HG03139 (cell line): ENCODE results near the gene WFIKKN1.

Source experiments
- ATAC-seq: cut with Tn5 transposase; IDR thresholded peaks from one replicate; pipeline ENCODE4 v1.9.1; 2021; ENCODE audit not compliant: unreplicated experiment

WFIKKN1 gene

DNA sequence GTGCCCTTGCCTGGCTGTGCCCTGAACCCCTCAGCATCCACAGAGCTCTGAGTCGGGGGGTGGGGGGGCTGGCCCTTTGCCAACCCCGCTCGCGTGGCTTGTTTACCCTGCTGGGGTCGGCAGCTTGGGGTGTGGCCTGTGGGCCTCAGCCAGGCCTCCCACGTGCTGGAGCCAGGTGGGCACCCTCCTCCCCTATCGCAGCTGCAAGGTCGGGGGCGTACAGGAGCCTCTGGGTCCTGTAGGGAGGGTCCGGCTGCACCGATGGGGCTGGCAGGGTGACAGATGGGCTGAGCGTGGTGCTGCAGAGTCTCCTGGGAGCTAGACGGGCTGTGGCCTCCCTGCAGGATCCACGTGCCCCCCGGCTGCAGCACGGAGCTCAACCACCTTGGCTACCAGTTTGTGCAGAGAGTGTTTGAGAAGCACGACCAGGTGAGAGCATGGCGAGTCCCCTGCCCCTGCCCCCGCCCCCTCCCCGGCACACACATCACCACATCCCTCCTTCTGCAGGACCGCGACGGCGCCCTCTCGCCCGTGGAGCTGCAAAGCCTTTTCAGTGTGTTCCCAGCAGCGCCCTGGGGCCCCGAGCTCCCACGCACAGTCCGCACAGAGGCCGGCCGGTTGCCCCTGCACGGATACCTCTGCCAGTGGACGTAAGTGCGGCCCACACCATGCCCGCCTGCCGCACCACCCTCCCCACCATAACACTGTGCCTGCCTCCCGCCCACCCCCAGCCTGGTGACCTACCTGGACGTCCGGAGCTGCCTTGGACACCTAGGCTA lies 40.8 kb downstream of the WFIKKN1 start:
- ATAC-seq, result no peak

DNA sequence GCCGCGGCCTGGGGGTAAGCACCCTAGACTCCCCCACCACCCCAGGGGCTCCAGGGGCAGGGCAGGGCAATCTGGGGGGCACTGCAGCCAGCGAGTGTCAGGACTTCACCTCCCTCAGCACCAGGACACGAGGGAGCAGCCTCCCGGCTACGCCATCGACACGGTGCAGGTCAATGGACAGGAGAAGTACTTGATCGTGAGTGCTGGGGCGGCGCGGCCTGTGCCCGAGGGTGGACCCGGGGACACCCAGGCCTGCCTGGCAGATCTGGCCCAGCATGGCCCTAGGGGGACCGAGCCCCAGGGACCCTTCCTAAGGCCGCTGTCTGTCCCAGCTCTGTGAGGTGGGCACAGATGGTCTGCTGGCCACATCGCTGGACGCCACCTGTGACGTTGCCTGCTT lies 41.6 kb downstream of the WFIKKN1 start:
- no peak for ATAC-seq

DNA sequence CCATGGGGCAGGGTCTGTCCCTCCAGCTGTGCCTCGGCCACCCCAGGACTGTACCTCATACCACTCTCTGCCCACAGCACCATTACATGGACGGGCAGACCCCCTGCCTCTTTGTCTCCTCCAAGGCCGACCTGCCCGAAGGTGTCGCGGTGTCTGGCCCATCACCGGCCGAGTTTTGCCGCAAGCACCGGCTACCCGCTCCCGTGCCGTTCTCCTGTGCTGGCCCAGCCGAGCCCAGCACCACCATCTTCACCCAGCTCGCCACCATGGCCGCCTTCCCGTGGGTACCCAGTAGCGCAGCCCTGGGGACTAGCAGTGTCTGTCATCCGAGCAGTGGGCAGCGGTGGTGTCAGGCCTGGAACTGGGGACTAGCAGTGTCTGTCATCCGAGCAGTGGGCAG lies 42.1 kb downstream of the WFIKKN1 start:
- no peak for ATAC-seq

DNA sequence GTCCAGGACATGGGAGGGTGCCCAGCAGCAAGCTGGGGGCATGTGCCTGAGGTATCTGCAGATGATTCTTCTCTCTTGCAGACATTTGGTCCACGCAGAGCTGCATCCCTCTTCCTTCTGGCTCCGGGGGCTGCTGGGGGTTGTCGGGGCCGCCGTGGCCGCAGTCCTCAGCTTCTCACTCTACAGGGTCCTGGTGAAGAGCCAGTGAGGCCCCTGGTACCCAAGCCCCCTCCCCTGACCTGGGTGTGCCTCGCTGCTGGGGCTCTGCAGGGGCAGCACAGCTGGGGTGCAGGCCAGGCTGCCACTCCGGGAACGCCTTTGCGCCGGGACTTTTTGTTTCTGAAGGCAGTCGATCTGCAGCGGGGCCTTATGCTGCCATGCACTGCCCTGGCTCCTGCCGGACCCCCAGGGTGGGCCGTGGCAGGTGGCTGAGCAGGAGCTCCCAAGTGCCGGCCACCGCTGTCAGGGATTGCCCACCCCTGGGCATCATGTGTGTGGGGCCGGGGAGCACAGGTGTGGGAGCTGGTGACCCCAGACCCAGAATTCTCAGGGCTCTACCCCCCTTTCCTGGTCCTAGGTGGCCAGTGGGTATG lies 42.7 kb downstream of the WFIKKN1 start:
- no peak for ATAC-seq

DNA sequence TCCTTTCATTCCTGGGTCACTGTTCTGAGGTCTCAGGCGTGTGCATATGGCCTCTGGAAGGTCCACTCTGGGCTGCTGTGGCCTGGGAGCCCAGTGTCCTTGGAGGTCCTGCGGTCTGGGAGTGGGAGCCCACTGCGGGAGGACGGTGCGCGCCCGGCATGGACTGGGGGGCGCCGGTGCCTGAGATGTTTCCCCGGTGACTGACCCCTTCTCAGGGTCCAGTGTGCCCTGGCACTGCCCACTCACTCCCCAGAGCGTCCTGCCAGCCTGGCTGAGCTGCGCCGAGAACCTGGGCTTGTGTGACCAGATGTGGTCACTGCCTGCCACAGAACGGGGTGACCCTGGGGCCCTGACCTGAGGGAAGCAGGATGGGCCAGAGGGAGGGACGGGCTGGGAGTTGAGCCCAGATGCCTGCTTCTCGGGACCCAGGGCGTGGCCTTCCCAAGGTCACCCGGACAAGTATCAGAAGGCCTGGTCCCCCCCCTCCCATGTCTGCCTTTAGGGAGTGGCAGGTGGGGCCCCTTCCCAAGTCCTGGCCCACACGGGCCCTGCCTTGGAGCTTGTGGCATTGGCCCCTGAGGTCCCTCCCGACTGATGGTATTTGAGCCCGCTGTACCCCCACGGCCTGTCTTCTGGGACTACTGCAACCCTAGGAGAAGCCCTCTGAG lies 43.6 kb downstream of the WFIKKN1 start:
- ATAC-seq, result no peak

DNA sequence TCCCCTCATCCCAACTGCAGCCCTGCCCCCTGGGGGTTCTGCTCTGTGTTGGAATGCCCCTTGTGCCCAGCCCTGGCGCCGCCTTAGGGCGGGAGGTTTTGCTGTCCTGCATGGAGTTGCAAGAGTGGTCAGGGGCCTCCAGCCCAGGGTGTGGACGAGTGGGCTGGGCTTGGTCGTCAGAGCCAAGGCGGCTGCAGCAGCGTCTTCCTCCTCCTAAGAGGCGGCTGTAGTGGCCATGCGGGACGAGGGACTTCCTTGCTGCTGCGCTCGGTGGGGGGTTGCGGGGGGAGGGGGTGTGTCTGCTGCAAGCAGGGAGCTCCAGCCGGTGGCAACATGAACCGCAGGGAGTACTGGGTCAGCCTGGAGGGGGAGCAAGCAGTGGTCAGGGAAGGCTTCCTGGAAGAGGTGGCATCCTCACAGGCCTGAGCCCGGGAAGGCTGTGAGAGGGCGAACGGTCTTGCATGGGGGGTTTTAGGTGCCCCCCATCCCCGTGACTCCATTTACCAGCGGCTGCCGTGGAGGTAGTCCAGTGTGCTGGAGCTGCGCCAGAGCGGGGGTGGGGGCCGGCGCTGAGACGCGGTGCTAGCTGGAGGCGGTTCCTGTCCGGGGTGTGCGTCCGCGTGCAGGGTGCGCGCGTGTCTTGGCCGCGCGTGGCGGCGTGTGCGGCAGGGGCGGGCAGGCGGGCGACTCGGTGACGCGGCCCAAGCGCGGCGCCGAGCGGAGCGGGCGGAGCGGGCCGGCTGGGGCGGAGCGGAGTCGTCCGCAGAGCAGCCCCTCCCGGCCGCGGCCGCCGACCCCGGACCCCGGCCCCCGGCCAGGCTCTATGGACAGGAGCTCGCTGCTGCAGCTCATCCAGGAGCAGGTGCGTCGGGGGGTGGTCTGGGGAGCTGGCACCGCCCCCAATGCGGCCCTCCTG lies 44.4 kb downstream of the WFIKKN1 start, which contains the start of gene RHBDL1:
RHBDL1 (plus strand) TSS at position 704 of the 916 bp plus-strand sequence; CDS start at position 824, 120 bp downstream.
- ATAC-seq, result no peak

DNA sequence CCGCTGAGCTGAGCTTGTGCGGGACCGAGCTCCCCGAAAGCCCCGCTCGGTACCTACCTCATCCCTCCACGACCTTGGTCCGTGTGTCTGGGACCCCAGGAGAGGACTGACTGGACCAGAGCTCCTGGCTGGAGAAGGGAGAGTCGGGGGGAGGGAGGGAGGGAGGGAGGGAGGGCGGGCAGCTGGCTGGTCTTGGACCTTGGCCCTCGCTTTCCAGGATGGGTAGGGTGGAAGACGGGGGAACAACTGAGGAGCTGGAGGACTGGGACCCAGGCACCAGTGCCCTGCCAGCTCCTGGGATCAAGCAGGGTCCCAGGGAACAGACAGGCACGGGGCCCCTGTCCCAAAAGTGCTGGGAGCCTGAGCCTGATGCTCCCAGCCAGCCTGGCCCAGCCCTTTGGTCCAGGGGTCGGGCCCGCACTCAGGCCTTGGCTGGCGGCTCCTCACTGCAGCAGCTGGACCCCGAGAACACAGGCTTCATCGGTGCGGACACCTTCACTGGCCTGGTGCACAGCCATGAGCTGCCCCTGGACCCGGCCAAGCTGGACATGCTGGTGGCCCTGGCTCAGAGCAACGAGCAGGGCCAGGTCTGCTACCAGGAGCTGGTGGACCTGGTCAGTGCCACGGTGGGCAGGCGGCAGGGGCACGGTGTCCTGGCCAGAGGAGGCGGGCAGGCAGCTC lies 45.2 kb downstream of the WFIKKN1 start:
- no peak for ATAC-seq

DNA sequence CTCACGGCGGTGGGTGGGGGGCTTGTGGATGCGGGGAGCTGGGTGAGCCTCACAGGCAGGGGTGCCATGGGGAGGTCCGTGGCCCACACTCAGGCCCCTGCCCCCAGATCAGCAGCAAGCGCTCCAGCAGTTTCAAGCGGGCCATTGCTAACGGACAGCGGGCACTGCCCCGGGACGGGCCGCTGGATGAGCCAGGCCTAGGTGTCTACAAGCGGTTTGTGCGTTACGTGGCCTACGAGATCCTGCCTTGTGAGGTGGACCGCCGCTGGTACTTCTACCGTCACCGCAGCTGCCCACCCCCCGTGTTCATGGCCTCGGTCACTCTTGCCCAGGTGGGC lies 45.7 kb downstream of the WFIKKN1 start:
- ATAC-seq, result no peak

DNA sequence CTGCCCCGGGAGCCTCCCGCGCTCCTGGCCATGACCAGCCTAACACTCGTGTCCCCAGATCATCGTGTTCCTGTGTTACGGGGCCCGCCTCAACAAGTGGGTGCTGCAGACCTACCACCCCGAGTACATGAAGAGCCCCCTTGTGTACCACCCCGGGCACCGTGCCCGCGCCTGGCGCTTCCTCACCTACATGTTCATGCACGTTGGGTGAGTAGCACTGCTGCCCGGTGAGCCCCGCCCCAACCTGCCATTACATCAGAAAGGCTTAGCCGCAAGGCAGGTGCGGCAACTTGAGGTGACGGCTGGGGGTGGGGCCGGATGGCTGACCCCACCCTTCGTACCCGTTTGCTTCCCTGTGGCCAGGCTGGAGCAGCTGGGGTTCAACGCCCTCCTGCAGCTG lies 46.1 kb downstream of the WFIKKN1 start:
- no peak for ATAC-seq

DNA sequence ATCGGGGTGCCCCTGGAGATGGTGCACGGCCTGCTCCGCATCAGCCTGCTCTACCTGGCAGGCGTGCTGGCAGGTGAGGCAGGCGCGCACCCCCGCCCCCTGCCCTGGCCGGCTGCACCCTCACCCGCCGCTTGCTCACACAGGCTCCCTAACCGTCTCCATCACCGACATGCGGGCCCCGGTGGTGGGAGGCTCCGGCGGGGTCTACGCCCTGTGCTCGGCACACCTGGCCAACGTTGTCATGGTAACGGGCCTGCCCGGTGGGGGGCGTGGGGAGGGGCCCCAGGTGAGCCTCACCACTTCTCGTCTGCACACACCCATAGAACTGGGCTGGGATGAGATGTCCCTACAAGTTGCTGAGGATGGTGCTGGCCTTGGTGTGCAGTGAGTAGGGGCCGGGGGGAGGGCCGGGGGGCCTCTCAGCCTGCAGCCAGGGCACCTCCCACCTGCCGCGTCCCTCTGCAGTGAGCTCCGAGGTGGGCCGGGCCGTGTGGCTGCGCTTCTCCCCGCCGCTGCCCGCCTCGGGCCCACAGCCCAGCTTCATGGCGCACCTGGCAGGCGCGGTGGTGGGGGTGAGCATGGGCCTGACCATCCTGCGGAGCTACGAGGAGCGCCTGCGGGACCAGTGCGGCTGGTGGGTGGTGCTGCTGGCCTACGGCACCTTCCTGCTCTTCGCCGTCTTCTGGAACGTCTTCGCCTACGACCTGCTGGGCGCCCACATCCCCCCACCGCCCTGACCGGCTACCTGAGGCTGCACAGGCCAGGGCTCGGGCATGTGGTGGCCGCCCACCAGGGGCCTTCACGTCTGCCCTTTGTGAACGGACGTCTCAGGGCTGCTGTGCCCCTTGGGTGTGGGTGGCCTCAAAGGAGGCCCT lies 46.8 kb downstream of the WFIKKN1 start:
- no peak for ATAC-seq

DNA sequence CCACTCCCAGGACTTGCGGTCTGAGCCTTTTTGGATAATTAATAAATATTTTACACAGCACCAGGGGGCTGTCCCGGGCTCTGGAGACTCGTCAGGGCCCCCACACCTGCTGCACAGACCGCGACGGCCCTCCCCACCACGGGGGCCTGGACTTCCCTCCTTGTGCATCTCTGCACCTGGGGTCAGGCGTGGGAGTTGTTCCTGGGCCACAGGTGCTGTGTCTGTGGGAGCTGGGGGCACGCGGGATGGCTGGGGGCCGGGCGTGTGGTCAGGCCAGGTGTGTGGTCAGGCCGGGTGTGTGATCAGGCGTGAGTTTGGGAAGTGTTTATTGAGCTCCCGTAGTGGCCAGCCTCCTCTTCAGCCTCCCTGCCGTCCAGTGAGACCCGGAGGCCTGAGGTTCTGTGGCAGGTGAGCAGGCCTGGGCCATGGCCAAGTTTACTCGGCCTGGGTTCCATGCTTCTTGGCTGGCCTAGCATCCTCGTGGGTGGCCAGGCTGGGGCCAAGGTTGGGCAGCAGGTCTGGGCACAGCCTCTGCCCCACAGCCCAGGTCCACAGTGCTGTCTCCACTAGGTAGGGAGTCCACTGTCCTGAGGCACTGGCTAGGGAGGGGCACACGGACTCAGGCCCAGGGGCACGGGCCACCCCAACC lies 47.5 kb downstream of the WFIKKN1 start:
- no peak for ATAC-seq

DNA sequence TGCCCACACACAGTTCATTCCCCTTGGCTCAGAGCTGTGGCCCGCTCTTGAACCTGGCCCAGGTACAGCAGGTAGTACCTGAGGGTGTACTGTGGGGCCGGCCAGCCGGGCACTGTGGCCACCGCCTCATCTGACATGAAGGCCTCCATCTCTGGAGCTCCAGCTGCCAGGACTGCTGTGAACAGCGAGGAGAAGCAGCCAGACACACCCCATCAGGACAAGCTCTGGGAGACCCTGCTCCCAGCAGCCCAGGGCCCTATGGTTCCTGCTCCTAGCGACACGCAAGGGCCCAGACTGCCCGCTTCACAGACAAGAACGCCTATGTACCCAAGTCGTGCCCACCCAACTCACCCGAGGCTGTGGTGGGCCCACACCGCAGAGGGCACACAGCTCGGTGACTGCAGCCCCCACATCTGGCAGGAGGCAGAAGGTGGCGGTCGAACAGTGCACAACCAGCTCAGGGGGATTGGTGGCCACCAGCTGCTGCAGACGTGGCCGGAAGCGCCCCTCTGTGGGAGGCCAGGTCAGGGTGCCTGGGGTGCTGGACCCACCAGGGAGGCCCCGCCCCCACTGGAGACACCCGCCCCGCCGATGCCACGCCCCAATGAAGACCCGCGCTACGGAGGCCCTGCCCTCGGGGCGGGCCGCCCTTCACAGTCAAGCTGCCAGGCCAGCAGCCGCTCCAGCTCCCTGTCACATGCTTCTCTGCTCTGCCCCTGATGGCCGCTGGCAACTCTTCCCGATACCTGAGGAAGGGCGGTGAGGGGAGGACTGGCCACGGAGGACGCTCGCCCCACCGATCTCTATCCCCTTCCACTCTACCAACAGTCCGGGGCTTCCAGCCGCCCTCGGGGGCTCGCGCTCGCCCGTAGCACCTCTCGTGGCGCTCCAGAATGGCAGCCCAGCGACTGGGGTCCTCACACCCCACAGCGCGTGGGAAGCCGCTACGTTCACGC lies 48.4 kb downstream of the WFIKKN1 start:
- ATAC-seq, result no peak

DNA sequence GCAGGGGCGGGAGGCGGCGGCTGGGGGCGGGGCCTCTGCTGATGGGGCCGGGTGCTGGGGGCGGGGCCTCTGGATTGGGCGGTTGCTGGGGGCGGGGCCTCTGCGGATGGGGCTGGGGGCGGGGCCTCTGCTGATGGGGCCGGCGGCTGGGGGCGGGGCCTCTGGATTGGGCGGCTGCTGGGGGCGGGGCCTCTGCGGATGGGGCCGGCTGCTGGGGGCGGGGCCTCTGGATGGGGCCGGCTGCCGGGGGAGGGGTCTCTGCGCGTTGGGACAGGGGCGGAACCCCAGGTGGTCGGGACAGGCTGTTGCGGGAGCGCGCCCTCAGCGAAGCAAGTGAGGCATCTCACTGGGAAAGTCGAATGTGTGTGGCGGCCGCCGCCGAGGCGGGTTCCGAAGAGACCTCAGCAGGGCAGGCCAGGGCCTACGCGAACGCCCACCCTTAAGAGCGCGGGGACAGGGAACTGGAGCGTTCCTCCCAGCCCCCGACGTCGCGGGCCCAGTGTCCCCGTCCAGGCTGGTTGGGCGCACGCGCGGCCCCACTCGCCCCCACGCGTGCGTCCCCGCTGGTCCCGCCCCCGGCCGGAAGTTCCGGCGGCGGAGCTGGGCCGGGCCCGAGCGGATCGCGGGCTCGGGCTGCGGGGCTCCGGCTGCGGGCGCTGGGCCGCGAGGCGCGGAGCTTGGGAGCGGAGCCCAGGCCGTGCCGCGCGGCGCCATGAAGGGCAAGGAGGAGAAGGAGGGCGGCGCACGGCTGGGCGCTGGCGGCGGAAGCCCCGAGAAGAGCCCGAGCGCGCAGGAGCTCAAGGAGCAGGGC lies 49.2 kb downstream of the WFIKKN1 start, which contains the start of gene STUB1:
STUB1 (plus strand) TSS at position 597 of the 811 bp plus-strand sequence; CDS start at position 713, 116 bp downstream.
- no peak for ATAC-seq

DNA sequence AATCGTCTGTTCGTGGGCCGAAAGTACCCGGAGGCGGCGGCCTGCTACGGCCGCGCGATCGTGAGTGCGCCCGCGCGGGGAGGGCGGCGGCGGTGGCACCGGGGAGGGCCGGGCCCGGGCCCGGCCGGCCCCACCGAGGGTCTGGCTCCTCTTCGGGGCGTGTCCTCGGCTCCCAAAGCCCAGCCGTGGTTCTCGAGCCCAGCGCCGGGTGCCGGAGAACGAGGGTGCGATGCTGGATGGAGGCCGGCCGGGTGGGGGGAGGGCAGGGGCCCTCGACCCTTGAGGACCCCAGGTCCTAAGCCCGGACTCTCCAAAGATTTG lies 49.8 kb downstream of the WFIKKN1 start:
- no peak for ATAC-seq

DNA sequence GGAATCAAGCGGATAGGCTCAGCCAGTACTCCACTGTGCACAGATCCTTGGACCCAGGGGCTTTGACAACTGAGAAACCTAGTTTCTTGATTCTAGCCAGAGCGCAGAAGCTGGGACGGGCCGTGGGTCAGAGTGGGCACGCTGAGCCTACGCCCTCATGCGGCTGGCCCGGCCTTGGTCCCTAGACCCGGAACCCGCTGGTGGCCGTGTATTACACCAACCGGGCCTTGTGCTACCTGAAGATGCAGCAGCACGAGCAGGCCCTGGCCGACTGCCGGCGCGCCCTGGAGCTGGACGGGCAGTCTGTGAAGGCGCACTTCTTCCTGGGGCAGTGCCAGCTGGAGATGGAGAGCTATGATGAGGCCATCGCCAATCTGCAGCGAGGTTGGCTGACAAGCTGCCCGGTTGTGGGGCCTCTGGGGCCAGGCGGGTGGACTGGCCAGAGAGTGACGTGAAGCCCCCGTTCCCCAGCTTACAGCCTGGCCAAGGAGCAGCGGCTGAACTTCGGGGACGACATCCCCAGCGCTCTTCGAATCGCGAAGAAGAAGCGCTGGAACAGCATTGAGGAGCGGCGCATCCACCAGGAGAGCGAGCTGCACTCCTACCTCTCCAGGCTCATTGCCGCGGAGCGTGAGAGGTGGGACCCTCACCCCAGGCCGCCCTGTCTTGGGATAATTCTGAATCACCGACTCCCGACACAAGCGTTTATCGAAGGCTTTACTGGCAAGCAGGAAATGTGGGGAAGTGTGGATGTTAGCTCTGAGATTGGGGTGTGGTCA lies 50.4 kb downstream of the WFIKKN1 start:
- ATAC-seq, result no peak

DNA sequence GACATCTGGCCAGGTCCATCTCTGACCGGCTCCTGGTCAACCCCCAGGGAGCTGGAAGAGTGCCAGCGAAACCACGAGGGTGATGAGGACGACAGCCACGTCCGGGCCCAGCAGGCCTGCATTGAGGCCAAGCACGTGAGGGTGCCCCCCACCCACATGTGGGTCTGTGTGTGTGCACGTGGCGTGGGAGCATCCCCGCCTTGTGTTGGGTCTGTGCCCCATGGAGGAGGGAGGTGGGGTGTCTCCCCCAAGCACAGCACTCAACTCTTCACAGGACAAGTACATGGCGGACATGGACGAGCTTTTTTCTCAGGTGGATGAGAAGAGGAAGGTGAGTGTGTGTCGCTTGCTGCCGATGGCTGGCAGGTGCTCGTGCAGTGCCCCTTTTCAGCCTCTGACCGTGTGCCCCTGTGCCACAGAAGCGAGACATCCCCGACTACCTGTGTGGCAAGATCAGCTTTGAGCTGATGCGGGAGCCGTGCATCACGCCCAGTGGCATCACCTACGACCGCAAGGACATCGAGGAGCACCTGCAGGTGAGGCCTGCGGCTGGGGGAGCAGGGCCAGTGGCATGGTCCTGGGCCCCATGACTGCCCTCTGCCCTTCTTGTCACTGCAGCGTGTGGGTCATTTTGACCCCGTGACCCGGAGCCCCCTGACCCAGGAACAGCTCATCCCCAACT lies 51.1 kb downstream of the WFIKKN1 start:
- ATAC-seq, result no peak
